ENCODE data around the gene PXK. TPM values are rescaled to one million over a fixed set of nuclear protein-coding genes. Genes with fewer than 3 reads are reported as not detected.

Gene PXK
- total RNA-seq, 2 donors from 2014 or later, result 16.0 to 22.0 TPM

- Mint-ChIP-seq H3K4me1 (peaks cover 15% of the 10 kb centered on the region), H3K9me3 (no peaks in the 10 kb centered on the region), H3K27me3 (ENCODE audit: insufficient read depth) (no peaks in the 10 kb centered on the region), H3K36me3 (ENCODE audit: low read depth) (peaks cover 18% of the 10 kb centered on the region), H3K4me3 (no peak overlapping the region), H3K27ac (no peak overlapping the region)
- Histone ChIP-seq H3K9ac (ENCODE audit: extremely low read depth, low read length, poor library complexity, severe bottlenecking) (no peak overlapping the region), H3K27ac (ENCODE audit: low read depth, low read length) (no peak overlapping the region), H3K9me3 (ENCODE audit: control insufficient read depth, low read length) (no peaks in the 10 kb centered on the region), H3K27me3 (ENCODE audit: control insufficient read depth, insufficient read depth, low read length, poor library complexity, severe bottlenecking) (no peaks in the 10 kb centered on the region), H3K4me1 (ENCODE audit: control insufficient read depth, insufficient read depth, low read length) (no peaks in the 10 kb centered on the region), H3K36me3 (ENCODE audit: control insufficient read depth, insufficient read depth, low read length) (peaks cover 7% of the 10 kb centered on the region), H3K4me3 (ENCODE audit: low read length) (no peak overlapping the region)
- 81% methylated on average over 3 of the region's 4 CpGs; no CpG with 5 or more reads in 1 of the 2 experiments for WGBS, 2 experiments (ENCODE audit: insufficient coverage in 1 of 2, insufficient read length in 1 of 2)
- no peak for TF ChIP-seq CTCF (conservative IDR thresholded peaks at IDR 0.05)
- no peak for DNase-seq
Measured at GRCh38 chr3:58404396-58404795, 71.7 kb downstream of the PXK start.

- Histone ChIP-seq H3K9me3 (ENCODE audit: control insufficient read depth, low read length) (no peaks in the 10 kb centered on the region), H3K36me3 (ENCODE audit: control insufficient read depth, insufficient read depth, low read length) (peaks cover 5% of the 10 kb centered on the region), H3K27me3 (ENCODE audit: control insufficient read depth, insufficient read depth, low read length, poor library complexity, severe bottlenecking) (no peaks in the 10 kb centered on the region), H3K27ac (ENCODE audit: low read depth, low read length) (no peak overlapping the region), H3K4me1 (ENCODE audit: control insufficient read depth, insufficient read depth, low read length) (peaks cover 3% of the 10 kb centered on the region), H3K4me3 (ENCODE audit: low read length) (no peak overlapping the region), H3K9ac (ENCODE audit: extremely low read depth, low read length, poor library complexity, severe bottlenecking) (no peak overlapping the region)
- WGBS, 2 experiments (ENCODE audit: insufficient coverage in 1 of 2, insufficient read length in 1 of 2), result 90 to 91% methylated on average over 5 of the region's 5 CpGs
- no peaks in the 10 kb centered on the region for H3K9me3 Mint-ChIP-seq
- no peaks in the 10 kb centered on the region for H3K27me3 Mint-ChIP-seq (ENCODE audit: insufficient read depth)
- no peak for DNase-seq
- H3K36me3 Mint-ChIP-seq (ENCODE audit: low read depth), result peaks cover 27% of the 10 kb centered on the region
- TF ChIP-seq CTCF (conservative IDR thresholded peaks at IDR 0.05), result no peak
- peaks cover 25% of the 10 kb centered on the region for H3K4me1 Mint-ChIP-seq
- H3K4me3 Mint-ChIP-seq, result no peak overlapping the region
- no peak overlapping the region for H3K27ac Mint-ChIP-seq
Measured at GRCh38 chr3:58408906-58409305, 76.2 kb downstream of the PXK start.

GRCh38 chr3:58409663-58410062 lies 77.0 kb downstream of the PXK start:
- TF ChIP-seq CTCF (conservative IDR thresholded peaks at IDR 0.05), result no peak
- H3K9me3 ChIP-seq (ENCODE audit: control insufficient read depth, low read length), result no peaks in the 10 kb centered on the region
- 93% methylated on average over 3 of the region's 3 CpGs for whole genome bisulfite sequencing, 2 experiments (ENCODE audit: insufficient coverage in 1 of 2, insufficient read length in 1 of 2)
- no peaks in the 10 kb centered on the region for H3K9me3 Mint-ChIP-seq
- H3K27me3 ChIP-seq (ENCODE audit: control insufficient read depth, insufficient read depth, low read length, poor library complexity, severe bottlenecking), result no peaks in the 10 kb centered on the region
- H3K36me3 Mint-ChIP-seq (ENCODE audit: low read depth), result peaks cover 27% of the 10 kb centered on the region
- no peak overlapping the region for H3K27ac ChIP-seq (ENCODE audit: low read depth, low read length)
- no peak for DNase-seq
- H3K36me3 ChIP-seq (ENCODE audit: control insufficient read depth, insufficient read depth, low read length), result peaks cover 5% of the 10 kb centered on the region
- H3K4me1 Mint-ChIP-seq, result peaks cover 30% of the 10 kb centered on the region
- no peak overlapping the region for H3K27ac Mint-ChIP-seq
- H3K4me1 ChIP-seq (ENCODE audit: control insufficient read depth, insufficient read depth, low read length), result peaks cover 6% of the 10 kb centered on the region
- no peaks in the 10 kb centered on the region for H3K27me3 Mint-ChIP-seq (ENCODE audit: insufficient read depth)
- no peak overlapping the region for H3K9ac ChIP-seq (ENCODE audit: extremely low read depth, low read length, poor library complexity, severe bottlenecking)
- no peak overlapping the region for H3K4me3 Mint-ChIP-seq
- no peak overlapping the region for H3K4me3 ChIP-seq (ENCODE audit: low read length)

Measured in endodermal cell (in vitro differentiated cells).